Activated naive CD8-positive, alpha-beta T cell treated with anti-CD3 and anti-CD28 coated beads, Interleukin-2, amount 50 U/mL, for 24 hours (primary cell): ENCODE data around the gene SPAG16.

Experiments
- ATAC-seq: fragments of 150-1000 bp; cut with Tn5 transposase; one replicate; pipeline ENCODE4 v1.10.0; 2021
- DNase-seq: peaks from one replicate; pipeline ENCODE4 v3.0.0; 2021
- H3K27ac Mint-ChIP-seq: one replicate; pipeline ENCODE4 v1.8.0; 2021; ENCODE audit warnings: mild to moderate bottlenecking, mixed read lengths
- H3K27me3 Mint-ChIP-seq: one replicate; pipeline ENCODE4 v1.8.0; 2021; ENCODE audit warnings: mixed read lengths
- H3K36me3 Mint-ChIP-seq: one replicate; pipeline ENCODE4 v1.8.0; 2021; ENCODE audit warnings: low read depth, mixed read lengths
- H3K4me1 Mint-ChIP-seq: one replicate; pipeline ENCODE4 v1.8.0; 2021; ENCODE audit warnings: mixed read lengths
- H3K4me3 Mint-ChIP-seq: one replicate; pipeline ENCODE4 v1.8.0; 2021; ENCODE audit warnings: mild to moderate bottlenecking, moderate library complexity, mixed read lengths
- H3K9me3 Mint-ChIP-seq: one replicate; pipeline ENCODE4 v1.8.0; 2021; ENCODE audit warnings: mixed read lengths

Gene SPAG16

GRCh38 chr2:213284105-213285090 lies at the start of gene SPAG16:
TSS of gene SPAG16 (plus strand) at chr2:213284464.
- peaks cover 2% of the 10 kb centered on the region for H3K36me3 Mint-ChIP-seq
- H3K27ac Mint-ChIP-seq = peak within 1 kb of the TSS; percentile 88
- H3K4me1 Mint-ChIP-seq = peaks cover 31% of the 10 kb centered on the region
- H3K4me3 Mint-ChIP-seq = peak within 1 kb of the TSS; percentile 91
- H3K27me3 Mint-ChIP-seq = no peaks in the 10 kb centered on the region
- no peaks in the 10 kb centered on the region for H3K9me3 Mint-ChIP-seq
- peak; percentile 97 for DNase-seq
- ATAC-seq = peak; percentile 100

- DNase-seq (no peak), ATAC-seq (no peak)
- Mint-ChIP-seq H3K27me3 (peaks cover 4% of the 10 kb centered on the region), H3K9me3 (no peaks in the 10 kb centered on the region), H3K4me1 (peaks cover 46% of the 10 kb centered on the region), H3K27ac (peak overlapping the region; percentile 21), H3K4me3 (no peak overlapping the region), H3K36me3 (no peaks in the 10 kb centered on the region)
Observed at GRCh38 chr2:213234641-213235040, 49.6 kb upstream of the SPAG16 start.

GRCh38 chr2:213235741-213236140 lies 48.5 kb upstream of the SPAG16 start:
- H3K27me3 Mint-ChIP-seq = peaks cover 4% of the 10 kb centered on the region
- H3K9me3 Mint-ChIP-seq = no peaks in the 10 kb centered on the region
- no peaks in the 10 kb centered on the region for H3K36me3 Mint-ChIP-seq
- DNase-seq (no peak), ATAC-seq (no peak)
- H3K4me3 Mint-ChIP-seq = no peak overlapping the region
- H3K27ac Mint-ChIP-seq = no peak overlapping the region
- peaks cover 46% of the 10 kb centered on the region for H3K4me1 Mint-ChIP-seq

GRCh38 chr2:213237251-213237650 lies 47.0 kb upstream of the SPAG16 start:
- peaks cover 6% of the 10 kb centered on the region for H3K27me3 Mint-ChIP-seq
- peaks cover 52% of the 10 kb centered on the region for H3K4me1 Mint-ChIP-seq
- no peaks in the 10 kb centered on the region for H3K9me3 Mint-ChIP-seq
- no peaks in the 10 kb centered on the region for H3K36me3 Mint-ChIP-seq
- H3K27ac Mint-ChIP-seq = no peak overlapping the region
- DNase-seq (no peak), ATAC-seq (no peak)
- H3K4me3 Mint-ChIP-seq = peak overlapping the region; percentile 4

- DNase-seq (no peak), ATAC-seq (no peak)
- Mint-ChIP-seq H3K27ac (peak overlapping the region; percentile 61), H3K4me3 (peak overlapping the region; percentile 50), H3K4me1 (peaks cover 51% of the 10 kb centered on the region), H3K27me3 (peaks cover 6% of the 10 kb centered on the region), H3K9me3 (no peaks in the 10 kb centered on the region), H3K36me3 (no peaks in the 10 kb centered on the region)
Observed at GRCh38 chr2:213237787-213238186, 46.5 kb upstream of the SPAG16 start.

GRCh38 chr2:213238753-213239495 lies 45.3 kb upstream of the SPAG16 start:
- Mint-ChIP-seq H3K9me3 (no peaks in the 10 kb centered on the region), H3K4me3 (peak overlapping the region; percentile 47), H3K27ac (peak overlapping the region; percentile 70), H3K36me3 (no peaks in the 10 kb centered on the region), H3K4me1 (peaks cover 48% of the 10 kb centered on the region), H3K27me3 (peaks cover 6% of the 10 kb centered on the region)
- no peak for ATAC-seq
- no peak for DNase-seq

- Mint-ChIP-seq H3K9me3 (no peaks in the 10 kb centered on the region), H3K4me1 (peaks cover 36% of the 10 kb centered on the region), H3K27me3 (peaks cover 6% of the 10 kb centered on the region), H3K27ac (peak overlapping the region; percentile 39), H3K4me3 (peak overlapping the region; percentile 3), H3K36me3 (no peaks in the 10 kb centered on the region)
- ATAC-seq (no peak), DNase-seq (no peak)
Observed at GRCh38 chr2:213241817-213242216, 42.4 kb upstream of the SPAG16 start.

GRCh38 chr2:213242653-213243052 lies 41.6 kb upstream of the SPAG16 start:
- H3K4me3 Mint-ChIP-seq = no peak overlapping the region

GRCh38 chr2:213243189-213244044 lies 40.8 kb upstream of the SPAG16 start:
- H3K9me3 Mint-ChIP-seq = no peaks in the 10 kb centered on the region
- H3K4me1 Mint-ChIP-seq = peaks cover 29% of the 10 kb centered on the region
- H3K4me3 Mint-ChIP-seq = peak overlapping the region; percentile 16

More at GRCh38 chr2:213242653-213243052, 41.6 kb upstream of the SPAG16 start:
- Mint-ChIP-seq H3K36me3 (no peaks in the 10 kb centered on the region), H3K27me3 (peaks cover 5% of the 10 kb centered on the region), H3K4me1 (peaks cover 32% of the 10 kb centered on the region), H3K9me3 (no peaks in the 10 kb centered on the region), H3K27ac (no peak overlapping the region)
- no peak for ATAC-seq
- DNase-seq = no peak

GRCh38 chr2:213246497-213247281 lies 37.6 kb upstream of the SPAG16 start:
- peaks cover 19% of the 10 kb centered on the region for H3K4me1 Mint-ChIP-seq
- no peak overlapping the region for H3K27ac Mint-ChIP-seq
- DNase-seq (peak; percentile 69), ATAC-seq (no peak)
- no peaks in the 10 kb centered on the region for H3K36me3 Mint-ChIP-seq
- peaks cover 3% of the 10 kb centered on the region for H3K27me3 Mint-ChIP-seq
- H3K9me3 Mint-ChIP-seq = no peaks in the 10 kb centered on the region
- no peak overlapping the region for H3K4me3 Mint-ChIP-seq

More at GRCh38 chr2:213243189-213244044, 40.8 kb upstream of the SPAG16 start:
- H3K36me3 Mint-ChIP-seq = no peaks in the 10 kb centered on the region
- no peak for ATAC-seq
- no peak for DNase-seq
- H3K27ac Mint-ChIP-seq = peak overlapping the region; percentile 55
- H3K27me3 Mint-ChIP-seq = peaks cover 5% of the 10 kb centered on the region

GRCh38 chr2:213247566-213247965 lies 36.7 kb upstream of the SPAG16 start:
- Mint-ChIP-seq H3K4me1 (peaks cover 12% of the 10 kb centered on the region), H3K36me3 (no peaks in the 10 kb centered on the region), H3K27ac (no peak overlapping the region), H3K9me3 (no peaks in the 10 kb centered on the region), H3K4me3 (no peak overlapping the region), H3K27me3 (no peaks in the 10 kb centered on the region)
- DNase-seq = no peak
- ATAC-seq = no peak

- H3K27me3 Mint-ChIP-seq = no peaks in the 10 kb centered on the region
- ATAC-seq = no peak
- H3K4me1 Mint-ChIP-seq = peaks cover 6% of the 10 kb centered on the region
- H3K27ac Mint-ChIP-seq = no peak overlapping the region
- no peak for DNase-seq
- no peak overlapping the region for H3K4me3 Mint-ChIP-seq
- H3K9me3 Mint-ChIP-seq = no peaks in the 10 kb centered on the region
- H3K36me3 Mint-ChIP-seq = no peaks in the 10 kb centered on the region
Observed at GRCh38 chr2:213248637-213249036, 35.6 kb upstream of the SPAG16 start.

GRCh38 chr2:213249502-213249901 lies 34.8 kb upstream of the SPAG16 start:
- no peaks in the 10 kb centered on the region for H3K27me3 Mint-ChIP-seq
- no peaks in the 10 kb centered on the region for H3K36me3 Mint-ChIP-seq
- no peak for DNase-seq
- H3K4me1 Mint-ChIP-seq = peaks cover 4% of the 10 kb centered on the region
- no peak overlapping the region for H3K27ac Mint-ChIP-seq
- H3K4me3 Mint-ChIP-seq = no peak overlapping the region
- no peak for ATAC-seq
- H3K9me3 Mint-ChIP-seq = no peaks in the 10 kb centered on the region
